SK-N-SH (cell line): ENCODE results near the gene PHF12. TPM values are rescaled to one million over a fixed set of nuclear protein-coding genes. Genes with fewer than 3 reads are reported as not detected.

Experiments used
- CTCF ChIA-PET: fragments of 300-600, 350-600 bp; formaldehyde crosslinking; extraction: SDS; loops from one replicate; lab custom pipeline; 2021; lab: Yijun Ruan, JAX
- POLR2A ChIA-PET: fragments of 350-600 bp; sonication (Branson Sonifier 250); formaldehyde crosslinking; extraction: SDS; loops from one replicate; lab custom pipeline; 2020; ENCODE audit warnings: antibody characterized with exemption, inconsistent platforms; lab: Yijun Ruan, JAX
- DNase-seq: peaks from one replicate; pipeline ENCODE4 v3.0.0; 2012
- H2AFZ ChIP-seq: fragments of 200-600 bp; sonication (generic); 2 replicates; pipeline ENCODE4 v1.8.1; 2016; ENCODE audit warnings: antibody characterized with exemption, mild to moderate bottlenecking, low read depth
- H3F3A ChIP-seq: fragments of 200-600 bp; sonication (generic); replicated peaks from 2 replicates; pipeline ENCODE3; 2016; ENCODE audit warnings: antibody characterized with exemption, mild to moderate bottlenecking; ENCODE audit not compliant: insufficient read depth
- H3K27ac ChIP-seq, 2 experiments: fragments of 200-500 bp in 1 of 2; fragments of 200-600 bp in 1 of 2; sonication (Bioruptor generic) in 1 of 2; sonication (generic), shearing (Covaris generic) in 1 of 2; 2 replicates each; pipeline versions ENCODE4 v1.5.1 to v1.6.1; 2014 to 2016; ENCODE audit warnings: low read depth in 2 of 2, inconsistent platforms in 1 of 2, low read length in 1 of 2, mild to moderate bottlenecking in 1 of 2, mixed read lengths in 1 of 2
- H3K27me3 ChIP-seq: fragments of 200-600 bp; sonication (generic), shearing (Covaris generic); 2 replicates; pipeline ENCODE4 v1.6.1; 2016; ENCODE audit warnings: mixed run types; ENCODE audit not compliant: insufficient read depth
- H3K36me3 ChIP-seq, 2 experiments: fragments of 200-500 bp in 1 of 2; fragments of 200-600 bp in 1 of 2; sonication (Bioruptor generic) in 1 of 2; sonication (generic) in 1 of 2; replicated peaks in 1 of 2; 2 replicates each; pipeline versions ENCODE3 to v1.5.1; 2014 to 2016; ENCODE audit warnings: low read length in 1 of 2, mild to moderate bottlenecking in 1 of 2; ENCODE audit not compliant: insufficient read depth in 2 of 2, control insufficient read depth in 1 of 2
- H3K4me1 ChIP-seq, 2 experiments: fragments of 200-500 bp in 1 of 2; fragments of 200-600 bp in 1 of 2; sonication (Bioruptor generic) in 1 of 2; sonication (generic), shearing (Covaris generic) in 1 of 2; 2 replicates each; pipeline versions ENCODE4 v1.5.1 to v1.6.1; 2014 to 2016; ENCODE audit warnings: low read depth in 1 of 2, low read length in 1 of 2, mixed run types in 1 of 2; ENCODE audit not compliant: insufficient read depth in 2 of 2, control insufficient read depth in 1 of 2
- H3K4me2 ChIP-seq: fragments of 200-600 bp; sonication (generic), shearing (Covaris generic); 2 replicates; pipeline ENCODE4 v1.6.1; 2017; ENCODE audit warnings: mixed run types
- H3K4me3 ChIP-seq, 2 experiments: fragments of 200-500 bp in 1 of 2; fragments of 200-600 bp in 1 of 2; sonication (Bioruptor generic) in 1 of 2; sonication (generic), shearing (Covaris generic) in 1 of 2; 2 replicates each; pipeline versions ENCODE4 v1.5.1 to v1.8.1; 2014 to 2016; ENCODE audit warnings: low read depth in 2 of 2, inconsistent platforms in 1 of 2, low read length in 1 of 2, mild to moderate bottlenecking in 1 of 2, mixed read lengths in 1 of 2, moderate library complexity in 1 of 2
- H3K79me2 ChIP-seq: fragments of 200-600 bp; sonication (generic); 2 replicates; pipeline ENCODE4 v1.8.1; 2017; ENCODE audit warnings: mild to moderate bottlenecking; ENCODE audit not compliant: insufficient read depth
- H3K9ac ChIP-seq: fragments of 200-600 bp; sonication (generic); 2 replicates; pipeline ENCODE4 v1.6.1; 2017; ENCODE audit warnings: mixed run types
- H3K9me2 ChIP-seq: fragments of 200-600 bp; sonication (generic); 2 replicates; pipeline ENCODE4 v1.6.1; 2017; ENCODE audit warnings: mixed run types
- H3K9me3 ChIP-seq: fragments of 200-600 bp; sonication (generic); 2 replicates; pipeline ENCODE4 v1.6.1; 2017; ENCODE audit warnings: mixed run types, mild to moderate bottlenecking, moderate library complexity
- H4K20me1 ChIP-seq: fragments of 200-600 bp; sonication (generic); 2 replicates; pipeline ENCODE4 v1.6.1; 2017; ENCODE audit warnings: mild to moderate bottlenecking, mixed run types; ENCODE audit not compliant: insufficient read depth
- CHD2 ChIP-seq: fragments of 150-350 bp; IDR thresholded peaks from 2 replicates; pipeline ENCODE4 v1.6.1; 2018; ENCODE audit warnings: low read length; ENCODE audit not compliant: partially characterized antibody
- ELF1 ChIP-seq: IDR thresholded peaks from 2 replicates; pipeline ENCODE4 v1.4.0; 2012
- EP300 ChIP-seq, 2 experiments: IDR thresholded peaks; 2 replicates each; pipeline versions ENCODE4 v1.4.0 to v1.6.1; 2012; ENCODE audit warnings: borderline replicate concordance in 1 of 2, low read depth in 1 of 2, low read length in 1 of 2
- EZH2phosphoT487 ChIP-seq: fragments of 200-600 bp; sonication (generic); IDR thresholded peaks from 2 replicates; pipeline ENCODE4 v1.6.1; 2017; ENCODE audit warnings: low read depth, mixed run types, mild to moderate bottlenecking, antibody characterized with exemption, moderate library complexity, borderline replicate concordance
- JUND ChIP-seq: IDR thresholded peaks from 2 replicates; pipeline ENCODE4 v1.4.0; 2012
- MXI1 ChIP-seq: IDR thresholded peaks from 2 replicates; pipeline ENCODE4 v1.6.1; 2012; ENCODE audit warnings: mild to moderate bottlenecking, low read depth, low read length, improper control_type of control experiment
- NRF1 ChIP-seq: IDR thresholded peaks from 2 replicates; pipeline ENCODE4 v1.6.1; 2012; ENCODE audit warnings: low read depth, mild to moderate bottlenecking, low read length
- PBX3 ChIP-seq: IDR thresholded peaks from 2 replicates; pipeline ENCODE4; 2012
- RCOR1 ChIP-seq: fragments of 150-350 bp; IDR thresholded peaks from 2 replicates; pipeline ENCODE4 v1.6.1; 2017; ENCODE audit warnings: antibody characterized with exemption, low read length
- RFX5 ChIP-seq: IDR thresholded peaks from 2 replicates; pipeline ENCODE4 v1.6.1; 2012; ENCODE audit warnings: mild to moderate bottlenecking, improper control_type of control experiment, low read length
- RXRA ChIP-seq: IDR thresholded peaks from 2 replicates; pipeline ENCODE4 v1.4.0; 2012; ENCODE audit warnings: low read depth, mild to moderate bottlenecking, borderline replicate concordance
- SIN3A ChIP-seq: IDR thresholded peaks from 2 replicates; pipeline ENCODE4 v1.6.1; 2012; ENCODE audit warnings: low read depth, mild to moderate bottlenecking, low read length, moderate library complexity, borderline replicate concordance
- TAF1 ChIP-seq: IDR thresholded peaks from 2 replicates; pipeline ENCODE4 v1.6.1; 2012; ENCODE audit warnings: low read depth, mild to moderate bottlenecking, low read length, moderate library complexity, borderline replicate concordance
- TCF12 ChIP-seq: IDR thresholded peaks from 2 replicates; pipeline ENCODE4 v1.4.0; 2012
- USF2 ChIP-seq: fragments of 150-350 bp; IDR thresholded peaks from 2 replicates; pipeline ENCODE4 v1.6.1; 2017; ENCODE audit warnings: antibody characterized with exemption, low read length, low read depth, borderline replicate concordance
- YY1 ChIP-seq: IDR thresholded peaks from 2 replicates; pipeline ENCODE4 v1.4.0; 2012; ENCODE audit warnings: low read depth, mild to moderate bottlenecking
- WGBS: methylation state at CpG from one replicate; pipeline ENCODE4 v1.1.6; 2017; ENCODE audit warnings: low lambda C conversion rate; 5-methylcytosine and 5-hydroxymethylcytosine counted together
- polyA plus RNA-seq, 3 experiments: library from polyadenylated mRNA; depleted of rRNA; stranded (reverse); fragments of >200 nt; gene quantifications; 2 replicates each; pipeline ENCODE4 v1.2.3, GENCODE V29; 2012
- TF ChIP-seq, protein P1 (sequence below): fragments of 200-600 bp; sonication (generic); IDR thresholded peaks from 2 replicates; pipeline ENCODE4 v1.6.1; 2017; ENCODE audit warnings: antibody characterized with exemption, mild to moderate bottlenecking, moderate library complexity
- TF ChIP-seq, protein P2 (sequence below): IDR thresholded peaks from 2 replicates; pipeline ENCODE4 v1.4.0; 2012; ENCODE audit warnings: low read depth, borderline replicate concordance

PHF12 gene
- polyA plus RNA-seq, 1 of the 3 experiments (the other 2 are of a cell fraction): 24.0 TPM

DNA sequence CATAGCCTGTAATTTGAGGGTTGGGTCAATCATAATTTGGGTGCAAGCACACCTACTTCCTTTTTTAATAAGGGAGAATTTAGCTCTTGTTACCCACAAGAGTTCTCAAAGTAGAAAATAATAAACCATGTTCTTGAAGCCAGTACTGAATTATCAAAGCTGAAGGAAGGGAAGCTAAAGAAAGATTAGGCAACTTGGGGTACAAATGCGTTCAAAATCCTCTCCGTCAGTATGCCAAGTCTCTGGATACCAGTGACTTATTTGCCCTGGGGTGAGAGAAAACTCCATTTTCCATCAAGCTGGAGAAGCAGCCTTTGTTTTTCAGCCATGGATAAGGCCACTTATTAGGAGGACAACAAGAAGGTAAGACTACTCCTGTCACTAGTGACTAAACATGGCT, 25.0 kb downstream of the PHF12 start:
- ChIA-PET POLR2A (no interaction called here), CTCF (interaction anchor here (1.4 to 6.3 kb wide), 5 partner anchors 9 to 200 kb away, joined by 4 to 44 read pairs (median 10); partner anchors contain the start of gene TLCD1)
- peaks cover 50% of the 10 kb centered on the region for H4K20me1 ChIP-seq
- no peak for TF ChIP-seq PBX3
- no peak for TF ChIP-seq SIN3A
- TF ChIP-seq, protein P1, sequence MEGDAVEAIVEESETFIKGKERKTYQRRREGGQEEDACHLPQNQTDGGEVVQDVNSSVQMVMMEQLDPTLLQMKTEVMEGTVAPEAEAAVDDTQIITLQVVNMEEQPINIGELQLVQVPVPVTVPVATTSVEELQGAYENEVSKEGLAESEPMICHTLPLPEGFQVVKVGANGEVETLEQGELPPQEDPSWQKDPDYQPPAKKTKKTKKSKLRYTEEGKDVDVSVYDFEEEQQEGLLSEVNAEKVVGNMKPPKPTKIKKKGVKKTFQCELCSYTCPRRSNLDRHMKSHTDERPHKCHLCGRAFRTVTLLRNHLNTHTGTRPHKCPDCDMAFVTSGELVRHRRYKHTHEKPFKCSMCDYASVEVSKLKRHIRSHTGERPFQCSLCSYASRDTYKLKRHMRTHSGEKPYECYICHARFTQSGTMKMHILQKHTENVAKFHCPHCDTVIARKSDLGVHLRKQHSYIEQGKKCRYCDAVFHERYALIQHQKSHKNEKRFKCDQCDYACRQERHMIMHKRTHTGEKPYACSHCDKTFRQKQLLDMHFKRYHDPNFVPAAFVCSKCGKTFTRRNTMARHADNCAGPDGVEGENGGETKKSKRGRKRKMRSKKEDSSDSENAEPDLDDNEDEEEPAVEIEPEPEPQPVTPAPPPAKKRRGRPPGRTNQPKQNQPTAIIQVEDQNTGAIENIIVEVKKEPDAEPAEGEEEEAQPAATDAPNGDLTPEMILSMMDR: no peak
- no peak for TF ChIP-seq ELF1
- TF ChIP-seq USF2: no peak
- TF ChIP-seq TCF12: no peak
- TF ChIP-seq JUND: no peak
- no peak for TF ChIP-seq RCOR1
- no peak for TF ChIP-seq RFX5
- TF ChIP-seq EP300 (IDR thresholded peaks at IDR 0.05; ENCODE audit: borderline replicate concordance in 1 of 2, low read depth in 1 of 2, low read length in 1 of 2): no peak
- no peak for TF ChIP-seq CHD2
- no peak for TF ChIP-seq YY1
- TF ChIP-seq MXI1: no peak
- TF ChIP-seq, protein P2, sequence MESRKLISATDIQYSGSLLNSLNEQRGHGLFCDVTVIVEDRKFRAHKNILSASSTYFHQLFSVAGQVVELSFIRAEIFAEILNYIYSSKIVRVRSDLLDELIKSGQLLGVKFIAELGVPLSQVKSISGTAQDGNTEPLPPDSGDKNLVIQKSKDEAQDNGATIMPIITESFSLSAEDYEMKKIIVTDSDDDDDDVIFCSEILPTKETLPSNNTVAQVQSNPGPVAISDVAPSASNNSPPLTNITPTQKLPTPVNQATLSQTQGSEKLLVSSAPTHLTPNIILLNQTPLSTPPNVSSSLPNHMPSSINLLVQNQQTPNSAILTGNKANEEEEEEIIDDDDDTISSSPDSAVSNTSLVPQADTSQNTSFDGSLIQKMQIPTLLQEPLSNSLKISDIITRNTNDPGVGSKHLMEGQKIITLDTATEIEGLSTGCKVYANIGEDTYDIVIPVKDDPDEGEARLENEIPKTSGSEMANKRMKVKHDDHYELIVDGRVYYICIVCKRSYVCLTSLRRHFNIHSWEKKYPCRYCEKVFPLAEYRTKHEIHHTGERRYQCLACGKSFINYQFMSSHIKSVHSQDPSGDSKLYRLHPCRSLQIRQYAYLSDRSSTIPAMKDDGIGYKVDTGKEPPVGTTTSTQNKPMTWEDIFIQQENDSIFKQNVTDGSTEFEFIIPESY: no peak
- no peak for TF ChIP-seq RXRA
- TF ChIP-seq EZH2phosphoT487: no peak
- TF ChIP-seq TAF1: no peak
- no peak for TF ChIP-seq NRF1
- no peak overlapping the region for H2AFZ ChIP-seq
- no peak for DNase-seq
- H3K9me2 ChIP-seq: no peaks in the 10 kb centered on the region
- no peak overlapping the region for H3K9ac ChIP-seq
- 92% methylated on average over 2 of the region's 2 CpGs for WGBS
- peaks cover 10 to 16% of the 10 kb centered on the region in 2 experiments; a peak in 2 of 4 replicates for H3K4me1 ChIP-seq
- peaks cover 100% of the 10 kb centered on the region for H3K79me2 ChIP-seq
- peak overlapping the region in 1 of 2 experiments; percentile 60; a peak in 2 of 4 replicates for H3K27ac ChIP-seq
- H3K27me3 ChIP-seq: no peaks in the 10 kb centered on the region
- no peak overlapping the region; a peak in 1 of 4 replicates for H3K4me3 ChIP-seq
- peaks cover 31 to 40% of the 10 kb centered on the region in 2 experiments for H3K36me3 ChIP-seq
- H3K4me2 ChIP-seq: no peak overlapping the region; the same call in 1 of the 2 replicates
- H3K9me3 ChIP-seq: no peaks in the 10 kb centered on the region
- peaks cover 16% of the 10 kb centered on the region for H3F3A ChIP-seq
